Endothelial cell (in vitro differentiated cells): Measurements from ENCODE around the gene CUBN. TPM values are rescaled to one million over a fixed set of nuclear protein-coding genes. Genes with fewer than 3 reads are reported as not detected.

ENCODE experiments used
- DNase-seq: peaks from one replicate; pipeline ENCODE4 v3.0.0; 2021; ENCODE audit warnings: low spot score
- H3K27ac Mint-ChIP-seq: one replicate; pipeline ENCODE4 v1.8.0; 2021; ENCODE audit warnings: mixed read lengths, inconsistent platforms; ENCODE audit not compliant: unreplicated experiment
- H3K27me3 Mint-ChIP-seq: one replicate; pipeline ENCODE4 v1.8.0; 2021; ENCODE audit warnings: mild to moderate bottlenecking, moderate library complexity, mixed read lengths, inconsistent platforms; ENCODE audit not compliant: unreplicated experiment
- H3K36me3 Mint-ChIP-seq: one replicate; pipeline ENCODE4 v1.8.0; 2021; ENCODE audit warnings: mild to moderate bottlenecking, low read depth, mixed read lengths, inconsistent platforms; ENCODE audit not compliant: unreplicated experiment
- H3K4me1 Mint-ChIP-seq: one replicate; pipeline ENCODE4 v1.8.0; 2021; ENCODE audit warnings: mild to moderate bottlenecking, mixed read lengths, inconsistent platforms; ENCODE audit not compliant: unreplicated experiment
- H3K4me3 Mint-ChIP-seq: one replicate; pipeline ENCODE4 v1.8.0; 2021; ENCODE audit warnings: mild to moderate bottlenecking, mixed read lengths, inconsistent platforms; ENCODE audit not compliant: unreplicated experiment
- H3K9me3 Mint-ChIP-seq: one replicate; pipeline ENCODE4 v1.8.0; 2021; ENCODE audit warnings: mixed read lengths, inconsistent platforms; ENCODE audit not compliant: unreplicated experiment
- CTCF ChIP-seq: fragments of 200-600 bp; sonication (generic); IDR thresholded peaks from one replicate; pipeline ENCODE4 v1.5.0; 2021; ENCODE audit warnings: antibody characterized with exemption; ENCODE audit not compliant: unreplicated experiment
- total RNA-seq: library from RNA; stranded (reverse); fragmentation: NEBNext Ultra II Directional; extraction: Animal tissue kit (Norgen Biotek cat#: 25700); gene quantifications from one replicate; pipeline ENCODE4 v1.2.1, GENCODE V29; 2021; ENCODE audit not compliant: unreplicated experiment

The CUBN gene
- total RNA-seq, 1 donor from 2014 or later: 8.8 TPM

GRCh38 chr10:16967866-16968415, 161.7 kb downstream of the CUBN start:
- peaks cover 9% of the 10 kb centered on the region for H3K27me3 Mint-ChIP-seq
- H3K36me3 Mint-ChIP-seq: peaks cover 4% of the 10 kb centered on the region
- H3K4me3 Mint-ChIP-seq: peak overlapping the region; percentile 42
- no peak for TF ChIP-seq CTCF
- no peaks in the 10 kb centered on the region for H3K9me3 Mint-ChIP-seq
- H3K4me1 Mint-ChIP-seq: peaks cover 49% of the 10 kb centered on the region
- peak overlapping the region; percentile 96 for H3K27ac Mint-ChIP-seq
- no peak for DNase-seq

GRCh38 chr10:16966991-16967865, 162.4 kb downstream of the CUBN start:
- TF ChIP-seq CTCF: no peak
- H3K27me3 Mint-ChIP-seq: peaks cover 9% of the 10 kb centered on the region
- peaks cover 4% of the 10 kb centered on the region for H3K36me3 Mint-ChIP-seq
- H3K4me1 Mint-ChIP-seq: peaks cover 49% of the 10 kb centered on the region
- peak overlapping the region; percentile 96 for H3K27ac Mint-ChIP-seq
- H3K9me3 Mint-ChIP-seq: no peaks in the 10 kb centered on the region
- H3K4me3 Mint-ChIP-seq: no peak overlapping the region
- no peak for DNase-seq

DNA sequence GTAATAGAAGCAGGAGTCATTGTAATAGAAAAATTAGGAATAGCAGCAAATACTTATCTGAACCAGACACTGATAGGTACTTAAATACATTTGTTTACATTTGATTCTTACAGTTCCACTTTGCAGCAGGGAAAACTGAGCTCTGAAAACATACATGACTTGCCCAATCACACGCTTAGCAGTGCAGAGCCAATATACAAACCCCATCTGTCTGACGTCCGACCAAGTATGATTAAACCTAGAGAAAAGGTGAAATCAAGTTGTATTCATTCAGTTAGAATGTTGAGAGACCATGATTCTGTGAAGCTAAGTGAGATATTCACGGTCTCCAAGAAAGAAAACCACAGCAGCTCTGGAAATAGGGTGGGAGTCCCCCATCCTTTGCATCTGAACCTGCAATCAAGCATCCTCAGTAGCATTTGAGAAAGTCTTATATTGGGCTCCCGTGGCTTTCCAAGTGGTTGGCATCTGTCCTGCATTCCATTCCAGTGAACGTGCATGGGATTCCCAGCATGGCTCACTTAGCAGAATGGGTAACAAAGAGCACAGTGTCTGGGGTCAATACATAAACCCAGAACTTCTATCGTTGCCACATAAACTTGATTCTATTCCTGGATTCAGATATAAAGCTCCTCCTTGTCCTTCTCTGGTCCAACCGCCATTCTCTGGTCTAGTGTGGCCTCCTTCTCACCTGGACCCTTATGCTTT, 163.7 kb downstream of the CUBN start:
- no peak for DNase-seq
- TF ChIP-seq CTCF: no peak
- Mint-ChIP-seq H3K9me3 (no peaks in the 10 kb centered on the region), H3K27me3 (peaks cover 9% of the 10 kb centered on the region), H3K27ac (peak overlapping the region; percentile 85), H3K36me3 (peaks cover 4% of the 10 kb centered on the region), H3K4me3 (no peak overlapping the region), H3K4me1 (peaks cover 45% of the 10 kb centered on the region)

GRCh38 chr10:16965344-16965616, 164.3 kb downstream of the CUBN start:
- TF ChIP-seq CTCF: no peak
- DNase-seq: no peak
- H3K27ac Mint-ChIP-seq: no peak overlapping the region
- H3K4me3 Mint-ChIP-seq: no peak overlapping the region
- H3K9me3 Mint-ChIP-seq: no peaks in the 10 kb centered on the region
- H3K36me3 Mint-ChIP-seq: peaks cover 4% of the 10 kb centered on the region
- peaks cover 43% of the 10 kb centered on the region for H3K4me1 Mint-ChIP-seq
- peaks cover 9% of the 10 kb centered on the region for H3K27me3 Mint-ChIP-seq
